Measurements from ENCODE around the gene TPD52L1.
A peak's percentile ranks its signal among the peaks of the same experiment; 100 is the strongest.

The TPD52L1 gene

GRCh38 chr6:125307150-125307838 is 153.7 kb downstream of the TPD52L1 start:
- no peak overlapping the region for H3K27ac ChIP-seq (ENCODE audit: insufficient read depth in 1 of 2, low read depth in 1 of 2, low read length in 2 of 2, poor library complexity in 1 of 2, severe bottlenecking in 2 of 2)
- POLR2A ChIA-PET, result interaction anchor here (0.6 kb wide), 1 partner anchor 345 kb away, joined by 3 read pairs; no protein-coding TSS in a partner anchor
- H3K27me3 ChIP-seq (replicated peaks in 2 of 5; ENCODE audit: control insufficient read depth in 4 of 5, insufficient read depth in 5 of 5, low read length in 4 of 5), result peaks cover 0 to 46% (median 13%) of the 10 kb centered on the region in 5 experiments
- DNase-seq, result peak in 2 of 3 donors; percentile 24 to 43
- peaks cover 0 to 2% (median 0%) of the 10 kb centered on the region in 5 experiments for H3K9me3 ChIP-seq (ENCODE audit: control extremely low read depth in 1 of 5, control insufficient read depth in 4 of 5, insufficient read depth in 2 of 5, low read depth in 1 of 5, low read length in 4 of 5)
- no peak overlapping the region for H3K4me3 ChIP-seq (ENCODE audit: control insufficient read depth in 1 of 7, extremely low read depth in 1 of 7, insufficient read depth in 4 of 7, low read depth in 2 of 7, low read length in 6 of 7)
- H3K4me1 ChIP-seq (ENCODE audit: control extremely low read depth in 1 of 4, control insufficient read depth in 4 of 4, insufficient read depth in 4 of 4, low read length in 3 of 4), result peaks cover 0 to under 1% (median 0%) of the 10 kb centered on the region in 4 experiments
- CTCF ChIA-PET, result interaction anchor here (0.7 to 1.3 kb wide), 3 partner anchors 8 to 446 kb away, joined by 3 to 4 read pairs (median 3); no protein-coding TSS in a partner anchor
- no peaks in the 10 kb centered on the region for H3K36me3 ChIP-seq (ENCODE audit: control insufficient read depth in 4 of 4, insufficient read depth in 4 of 4, low read length in 3 of 4)
- WGBS (ENCODE audit: insufficient coverage), result 92% methylated on average over 1 of the region's 6 CpGs

- Histone ChIP-seq H3K4me1 (ENCODE audit: control extremely low read depth in 1 of 4, control insufficient read depth in 4 of 4, insufficient read depth in 4 of 4, low read length in 3 of 4) (no peaks in the 10 kb centered on the region), H3K36me3 (ENCODE audit: control insufficient read depth in 4 of 4, insufficient read depth in 4 of 4, low read length in 3 of 4) (no peaks in the 10 kb centered on the region), H3K27me3 (replicated peaks in 2 of 5; ENCODE audit: control insufficient read depth in 4 of 5, insufficient read depth in 5 of 5, low read length in 4 of 5) (peaks cover 0 to 51% (median 14%) of the 10 kb centered on the region in 5 experiments), H3K27ac (ENCODE audit: insufficient read depth in 1 of 2, low read depth in 1 of 2, low read length in 2 of 2, poor library complexity in 1 of 2, severe bottlenecking in 2 of 2) (no peak overlapping the region), H3K4me3 (ENCODE audit: control insufficient read depth in 1 of 7, extremely low read depth in 1 of 7, insufficient read depth in 4 of 7, low read depth in 2 of 7, low read length in 6 of 7) (no peak overlapping the region), H3K9me3 (ENCODE audit: control extremely low read depth in 1 of 5, control insufficient read depth in 4 of 5, insufficient read depth in 2 of 5, low read depth in 1 of 5, low read length in 4 of 5) (peaks cover 0 to 2% (median 0%) of the 10 kb centered on the region in 5 experiments)
- CTCF ChIA-PET, result interaction anchor here (3.0 to 9.3 kb wide), 3 partner anchors 7 to 459 kb away, joined by 12 to 211 read pairs (median 70); partner anchors contain the start of genes HDDC2 and HEY2
- 50% methylated on average over 2 of the region's 6 CpGs for WGBS (ENCODE audit: insufficient coverage)
- POLR2A ChIA-PET, result no interaction called here
- peak in 2 of 3 donors; percentile 20 to 33 for DNase-seq
Measured at GRCh38 chr6:125307964-125308615, 154.5 kb downstream of the TPD52L1 start.

GRCh38 chr6:125310994-125311649 is 157.5 kb downstream of the TPD52L1 start:
- peaks cover 0 to 40% (median 12%) of the 10 kb centered on the region in 5 experiments for H3K27me3 ChIP-seq (replicated peaks in 2 of 5; ENCODE audit: control insufficient read depth in 4 of 5, insufficient read depth in 5 of 5, low read length in 4 of 5)
- POLR2A ChIA-PET, result no interaction called here
- DNase-seq, result peak; percentile 62 to 75 (median 65)
- no peak overlapping the region for H3K4me3 ChIP-seq (ENCODE audit: control insufficient read depth in 1 of 7, extremely low read depth in 1 of 7, insufficient read depth in 4 of 7, low read depth in 2 of 7, low read length in 6 of 7)
- CTCF ChIA-PET, result interaction anchor here (1.0 to 9.3 kb wide), 17 partner anchors 10 to 674 kb away, joined by 3 to 211 read pairs (median 4); partner anchors contain the start of genes HDDC2 and HEY2
- no peak overlapping the region for H3K27ac ChIP-seq (ENCODE audit: insufficient read depth in 1 of 2, low read depth in 1 of 2, low read length in 2 of 2, poor library complexity in 1 of 2, severe bottlenecking in 2 of 2)
- H3K4me1 ChIP-seq (ENCODE audit: control extremely low read depth in 1 of 4, control insufficient read depth in 4 of 4, insufficient read depth in 4 of 4, low read length in 3 of 4), result no peaks in the 10 kb centered on the region
- H3K36me3 ChIP-seq (ENCODE audit: control insufficient read depth in 4 of 4, insufficient read depth in 4 of 4, low read length in 3 of 4), result no peaks in the 10 kb centered on the region
- 100% methylated on average over 2 of the region's 7 CpGs for WGBS (ENCODE audit: insufficient coverage)
- no peaks in the 10 kb centered on the region for H3K9me3 ChIP-seq (ENCODE audit: control extremely low read depth in 1 of 5, control insufficient read depth in 4 of 5, insufficient read depth in 2 of 5, low read depth in 1 of 5, low read length in 4 of 5)

- Histone ChIP-seq H3K4me1 (ENCODE audit: control extremely low read depth in 1 of 4, control insufficient read depth in 4 of 4, insufficient read depth in 4 of 4, low read length in 3 of 4) (no peaks in the 10 kb centered on the region), H3K9me3 (ENCODE audit: control extremely low read depth in 1 of 5, control insufficient read depth in 4 of 5, insufficient read depth in 2 of 5, low read depth in 1 of 5, low read length in 4 of 5) (no peaks in the 10 kb centered on the region), H3K27me3 (replicated peaks in 2 of 5; ENCODE audit: control insufficient read depth in 4 of 5, insufficient read depth in 5 of 5, low read length in 4 of 5) (peaks cover 0 to 30% (median 7%) of the 10 kb centered on the region in 5 experiments), H3K36me3 (ENCODE audit: control insufficient read depth in 4 of 4, insufficient read depth in 4 of 4, low read length in 3 of 4) (no peaks in the 10 kb centered on the region), H3K4me3 (ENCODE audit: control insufficient read depth in 1 of 7, extremely low read depth in 1 of 7, insufficient read depth in 4 of 7, low read depth in 2 of 7, low read length in 6 of 7) (no peak overlapping the region), H3K27ac (ENCODE audit: insufficient read depth in 1 of 2, low read depth in 1 of 2, low read length in 2 of 2, poor library complexity in 1 of 2, severe bottlenecking in 2 of 2) (no peak overlapping the region)
- DNase-seq, result no peak
- ChIA-PET POLR2A (no interaction called here), CTCF (interaction anchor here (0.6 to 9.3 kb wide), 13 partner anchors 10 to 1874 kb away, joined by 3 to 211 read pairs (median 4); partner anchors contain the start of genes HEY2 and TRMT11)
- 67% methylated on average over 1 of the region's 2 CpGs for WGBS (ENCODE audit: insufficient coverage)
Measured at GRCh38 chr6:125312478-125312877, 158.9 kb downstream of the TPD52L1 start.

- H3K36me3 ChIP-seq (ENCODE audit: control insufficient read depth in 4 of 4, insufficient read depth in 4 of 4, low read length in 3 of 4), result no peaks in the 10 kb centered on the region
- ChIA-PET POLR2A (no interaction called here), CTCF (interaction anchor here (0.6 to 9.3 kb wide), 15 partner anchors 10 to 1873 kb away, joined by 3 to 211 read pairs (median 4); partner anchors contain the start of genes HEY2 and TRMT11)
- H3K4me1 ChIP-seq (ENCODE audit: control extremely low read depth in 1 of 4, control insufficient read depth in 4 of 4, insufficient read depth in 4 of 4, low read length in 3 of 4), result no peaks in the 10 kb centered on the region
- H3K27ac ChIP-seq (ENCODE audit: insufficient read depth in 1 of 2, low read depth in 1 of 2, low read length in 2 of 2, poor library complexity in 1 of 2, severe bottlenecking in 2 of 2), result no peak overlapping the region
- H3K27me3 ChIP-seq (replicated peaks in 2 of 5; ENCODE audit: control insufficient read depth in 4 of 5, insufficient read depth in 5 of 5, low read length in 4 of 5), result peaks cover 0 to 28% (median 6%) of the 10 kb centered on the region in 5 experiments
- WGBS (ENCODE audit: insufficient coverage), result no CpG with 5 or more reads among the region's 4 CpGs
- H3K9me3 ChIP-seq (ENCODE audit: control extremely low read depth in 1 of 5, control insufficient read depth in 4 of 5, insufficient read depth in 2 of 5, low read depth in 1 of 5, low read length in 4 of 5), result no peaks in the 10 kb centered on the region
- DNase-seq, result no peak
- H3K4me3 ChIP-seq (ENCODE audit: control insufficient read depth in 1 of 7, extremely low read depth in 1 of 7, insufficient read depth in 4 of 7, low read depth in 2 of 7, low read length in 6 of 7), result no peak overlapping the region
Measured at GRCh38 chr6:125312950-125313349, 159.4 kb downstream of the TPD52L1 start.

Data from common myeloid progenitor, CD34-positive (primary cell).